Thyroid gland (tissue), 4 donors: ENCODE measurements around the gene ZNF778.

Source experiments
- CTCF ChIP-seq, 6 experiments: fragments of 200-600 bp in 3 of 6; fragments of 450-650 bp in 3 of 6; sonication (generic) in 3 of 6; IDR thresholded peaks; one replicate each; pipeline ENCODE4 v1.5.1; 2016 to 2019; ENCODE audit warnings: antibody characterized with exemption in 6 of 6, mild to moderate bottlenecking in 2 of 6, inconsistent platforms in 1 of 6, moderate library complexity in 1 of 6
- POLR2A ChIP-seq, 2 donors: fragments of 450-650 bp; IDR thresholded peaks; one replicate each; pipeline ENCODE4 v1.6.1; 2017; ENCODE audit warnings: antibody characterized with exemption in 2 of 2, mild to moderate bottlenecking in 2 of 2, moderate library complexity in 1 of 2

GRCh38 chr16:89173174-89173921, 44.2 kb upstream of the ZNF778 start:
- no peak for TF ChIP-seq CTCF (IDR thresholded peaks at IDR 0.05)
- no peak for TF ChIP-seq POLR2A (IDR thresholded peaks at IDR 0.05)
